Measurements from ENCODE around the gene AURKA.
"Not testable (repeated sequence)": the region's sequence is repeated elsewhere in the genome, so short reads cannot be mapped to it uniquely, and the experiment has no call there.

AURKA gene

GRCh38 chr20:56414842-56415765 lies 23.1 kb upstream of the AURKA start:
- CTCF ChIA-PET = interaction anchor here (1.2 kb wide), 1 partner anchor 8 kb away, joined by 4 read pairs; no protein-coding TSS in a partner anchor

GRCh38 chr20:56412949-56413348 lies 20.9 kb upstream of the AURKA start:
- CTCF ChIA-PET = interaction anchor here (0.8 to 8.5 kb wide), 5 partner anchors 10 to 18 kb away, joined by 3 to 52 read pairs (median 4); no protein-coding TSS in a partner anchor
- POLR2A ChIA-PET = interaction anchor here (0.7 to 1.9 kb wide), 5 partner anchors 16 to 948 kb away, joined by 3 to 15 read pairs (median 5); no protein-coding TSS in a partner anchor
- H3K4me3 ChIP-seq (ENCODE audit: low read depth, low read length) = peak overlapping the region; percentile 58

More at GRCh38 chr20:56414842-56415765, 23.1 kb upstream of the AURKA start:
- DNase-seq (ENCODE audit: low read depth, low spot score) = peak; percentile 83
- no peak for TF ChIP-seq CTCF (IDR thresholded peaks at IDR 0.05; ENCODE audit: insufficient read depth, low read length, missing control alignments)
- H3K4me3 ChIP-seq (ENCODE audit: low read depth, low read length) = no peak overlapping the region; the same call in 1 of the 2 replicates
- POLR2A ChIA-PET = interaction anchor here (1.9 kb wide), 1 partner anchor 25 kb away, joined by 7 read pairs; no protein-coding TSS in a partner anchor

GRCh38 chr20:56412473-56412790 lies 20.4 kb upstream of the AURKA start:
- TF ChIP-seq CTCF (IDR thresholded peaks at IDR 0.05; ENCODE audit: insufficient read depth, low read length, missing control alignments) = no peak
- ChIA-PET POLR2A (interaction anchor here (1.0 to 1.9 kb wide), 5 partner anchors 17 to 28 kb away, joined by 4 to 15 read pairs (median 6); partner anchors contain the start of gene AURKA), CTCF (interaction anchor here (0.8 to 8.5 kb wide), 6 partner anchors 11 to 103 kb away, joined by 3 to 52 read pairs (median 6); no protein-coding TSS in a partner anchor)
- no peak for DNase-seq (ENCODE audit: low read depth, low spot score)
- peak overlapping the region; percentile 58 for H3K4me3 ChIP-seq (ENCODE audit: low read depth, low read length)

More at GRCh38 chr20:56412949-56413348, 20.9 kb upstream of the AURKA start:
- no peak for DNase-seq (ENCODE audit: low read depth, low spot score)
- TF ChIP-seq CTCF (IDR thresholded peaks at IDR 0.05; ENCODE audit: insufficient read depth, low read length, missing control alignments) = no peak

GRCh38 chr20:56411759-56412472 lies 19.9 kb upstream of the AURKA start, which contains the start of gene CASS4:
Gene CASS4, plus strand, starts transcription at chr20:56412260. Its CDS starts 199 bp downstream, at chr20:56412459.
- H3K4me3 ChIP-seq (ENCODE audit: low read depth, low read length) = peak within 1 kb of the TSS; percentile 58
- ChIA-PET POLR2A (interaction anchor here (0.6 to 1.9 kb wide), 8 partner anchors 10 to 949 kb away, joined by 3 to 15 read pairs (median 4); partner anchors contain the start of gene AURKA), CTCF (interaction anchor here (1.5 to 8.5 kb wide), 4 partner anchors 11 to 104 kb away, joined by 3 to 52 read pairs (median 12); no protein-coding TSS in a partner anchor)
- TF ChIP-seq CTCF (IDR thresholded peaks at IDR 0.05; ENCODE audit: insufficient read depth, low read length, missing control alignments) = no peak
- DNase-seq (ENCODE audit: low read depth, low spot score) = peak; percentile 70

- not testable (repeated sequence) for DNase-seq (ENCODE audit: low read depth, low spot score); H3K4me3 ChIP-seq (ENCODE audit: low read depth, low read length)
- CTCF ChIA-PET = interaction anchor here (1.5 to 8.5 kb wide), 4 partner anchors 10 to 105 kb away, joined by 3 to 52 read pairs (median 12); no protein-coding TSS in a partner anchor
- POLR2A ChIA-PET = interaction anchor here (0.6 to 1.9 kb wide), 7 partner anchors 11 to 950 kb away, joined by 3 to 15 read pairs (median 4); partner anchors contain the start of gene AURKA
Observed at GRCh38 chr20:56411287-56411686, 19.3 kb upstream of the AURKA start.

GRCh38 chr20:56409956-56410355 lies 17.9 kb upstream of the AURKA start:
- no peak for TF ChIP-seq CTCF (IDR thresholded peaks at IDR 0.05; ENCODE audit: insufficient read depth, low read length, missing control alignments)
- ChIA-PET POLR2A (no interaction called here), CTCF (interaction anchor here (1.1 to 8.5 kb wide), 5 partner anchors 9 to 14 kb away, joined by 3 to 52 read pairs (median 4); no protein-coding TSS in a partner anchor)
- no peak overlapping the region for H3K4me3 ChIP-seq (ENCODE audit: low read depth, low read length)
- DNase-seq (ENCODE audit: low read depth, low spot score) = no peak
